GM23338 (cell line): ENCODE results near the gene G6PC2. TPM values are rescaled to one million over a fixed set of nuclear protein-coding genes. Genes with fewer than 3 reads are reported as not detected.
A peak's percentile ranks its signal among the peaks of the same experiment; 100 is the strongest.

Experiments used
- ATAC-seq: fragments of 200-7000 bp; cut with Tn5 transposase; 3 replicates; pipeline ENCODE4 v1.9.1; 2020
- DNase-seq: peaks from one replicate; pipeline ENCODE4 v3.0.0-alpha.2; 2015; ENCODE audit warnings: low spot score
- H2AFZ ChIP-seq: fragments of 200-600 bp; sonication (generic); 2 replicates; pipeline ENCODE4 v1.8.0; 2016; ENCODE audit warnings: antibody characterized with exemption, mild to moderate bottlenecking, moderate library complexity
- H3F3A ChIP-seq: fragments of 200-600 bp; sonication (generic); replicated peaks from 2 replicates; pipeline ENCODE4 v1.8.0; 2017; ENCODE audit warnings: antibody characterized with exemption, mixed run types, low read depth
- H3K27ac ChIP-seq: fragments of 200-600 bp; sonication (generic); 2 replicates; pipeline ENCODE4 v1.6.1; 2016; ENCODE audit warnings: low read depth
- H3K27me3 ChIP-seq: fragments of 200-600 bp; sonication (generic); 2 replicates; pipeline ENCODE4 v1.8.0; 2016; ENCODE audit warnings: mild to moderate bottlenecking, mixed run types, moderate library complexity; ENCODE audit not compliant: insufficient read depth
- H3K36me3 ChIP-seq: fragments of 200-600 bp; sonication (generic); 2 replicates; pipeline ENCODE4 v1.8.0; 2016; ENCODE audit warnings: mild to moderate bottlenecking; ENCODE audit not compliant: insufficient read depth
- H3K4me1 ChIP-seq: fragments of 200-600 bp; sonication (generic); 2 replicates; pipeline ENCODE4 v1.8.0; 2016; ENCODE audit warnings: mild to moderate bottlenecking, moderate library complexity; ENCODE audit not compliant: insufficient read depth
- H3K4me2 ChIP-seq: fragments of 200-600 bp; sonication (generic); 2 replicates; pipeline ENCODE4 v1.7.1; 2017; ENCODE audit warnings: mixed run types
- H3K4me3 ChIP-seq: fragments of 200-600 bp; sonication (generic); 2 replicates; pipeline ENCODE4 v1.6.1; 2016; ENCODE audit warnings: mixed run types
- H3K79me2 ChIP-seq: fragments of 200-600 bp; sonication (generic); replicated peaks from 2 replicates; pipeline ENCODE4 v1.8.0; 2017; ENCODE audit warnings: mild to moderate bottlenecking; ENCODE audit not compliant: insufficient read depth
- H3K9me2 ChIP-seq: fragments of 200-600 bp; sonication (generic); 2 replicates; pipeline ENCODE4 v1.8.0; 2017; ENCODE audit not compliant: insufficient read depth
- H4K20me1 ChIP-seq: fragments of 200-600 bp; sonication (generic); replicated peaks from 2 replicates; pipeline ENCODE4 v1.8.0; 2017; ENCODE audit warnings: mild to moderate bottlenecking; ENCODE audit not compliant: insufficient read depth
- H3K27ac Mint-ChIP-seq: 2 replicates; pipeline ENCODE4 v1.8.0; 2020; ENCODE audit warnings: inconsistent platforms, mild to moderate bottlenecking, moderate library complexity, mixed read lengths
- H3K27me3 Mint-ChIP-seq: 3 replicates; pipeline ENCODE4 v1.8.0; 2022; ENCODE audit warnings: low read depth, mild to moderate bottlenecking, moderate library complexity, mixed read lengths, inconsistent platforms; ENCODE audit not compliant: insufficient read depth, poor library complexity
- H3K36me3 Mint-ChIP-seq: 3 replicates; pipeline ENCODE4 v1.8.0; 2021; ENCODE audit warnings: low read depth, mild to moderate bottlenecking, inconsistent platforms, moderate library complexity, mixed read lengths
- H3K4me1 Mint-ChIP-seq: 3 replicates; pipeline ENCODE4 v1.8.0; 2020; ENCODE audit warnings: mild to moderate bottlenecking, inconsistent platforms, mixed read lengths
- H3K4me3 Mint-ChIP-seq: 3 replicates; pipeline ENCODE4 v1.8.0; 2021; ENCODE audit warnings: moderate library complexity, mild to moderate bottlenecking, inconsistent platforms, mixed read lengths
- H3K9me3 Mint-ChIP-seq: 3 replicates; pipeline ENCODE4 v1.8.0; 2020; ENCODE audit warnings: moderate library complexity, mild to moderate bottlenecking, inconsistent platforms, mixed read lengths
- CREB1 ChIP-seq: fragments of 250-450 bp; sonication (Bioruptor Pico); IDR thresholded peaks from 2 replicates; pipeline ENCODE4 v1.5.0; 2020; ENCODE audit warnings: low read depth, mild to moderate bottlenecking, moderate library complexity
- CTCF ChIP-seq, 2 experiments: fragments of 200-600 bp in 1 of 2; sonication (generic) in 1 of 2; conservative IDR thresholded peaks; 2 replicates each; pipeline versions ENCODE4 v1.5.1 to v1.6.1; 2016 to 2017; ENCODE audit warnings: antibody characterized with exemption in 2 of 2, low read depth in 2 of 2, mild to moderate bottlenecking in 2 of 2, moderate library complexity in 1 of 2
- ETS1 ChIP-seq: IDR thresholded peaks from 2 replicates; pipeline ENCODE4 v1.6.1; 2016; ENCODE audit warnings: antibody characterized with exemption
- EZH2 ChIP-seq: fragments of 200-600 bp; sonication (generic); IDR thresholded peaks from one replicate; pipeline ENCODE4 v1.8.0; 2017; ENCODE audit warnings: antibody characterized with exemption, mild to moderate bottlenecking, low read depth; ENCODE audit not compliant: unreplicated experiment
- EZH2phosphoT487 ChIP-seq: fragments of 200-600 bp; sonication (generic); IDR thresholded peaks from one replicate; pipeline ENCODE4 v1.8.1; 2018; ENCODE audit warnings: antibody characterized with exemption; ENCODE audit not compliant: unreplicated experiment
- JUNB ChIP-seq: IDR thresholded peaks from one replicate; pipeline ENCODE4 v1.6.1; 2016; ENCODE audit warnings: antibody characterized with exemption; ENCODE audit not compliant: unreplicated experiment
- NANOG ChIP-seq: IDR thresholded peaks from 2 replicates; pipeline ENCODE4 v1.6.1; 2016; ENCODE audit warnings: antibody characterized with exemption, borderline replicate concordance
- POLR2AphosphoS5 ChIP-seq: IDR thresholded peaks from 2 replicates; pipeline ENCODE4 v1.6.1; 2016; ENCODE audit warnings: antibody characterized with exemption, low read depth
- REST ChIP-seq: IDR thresholded peaks from one replicate; pipeline ENCODE4 v1.6.1; 2018; ENCODE audit warnings: antibody characterized with exemption; ENCODE audit not compliant: unreplicated experiment
- STAT1 ChIP-seq: IDR thresholded peaks from one replicate; pipeline ENCODE4 v1.6.1; 2016; ENCODE audit warnings: antibody characterized with exemption; ENCODE audit not compliant: unreplicated experiment
- ZNF114 ChIP-seq: fragments of 250-450 bp; sonication (Bioruptor Pico); IDR thresholded peaks from 2 replicates; pipeline ENCODE4 v1.5.0; 2020; ENCODE audit warnings: mild to moderate bottlenecking, moderate library complexity
- ZNF331 ChIP-seq: fragments of 250-450 bp; sonication (Bioruptor Pico); IDR thresholded peaks from 2 replicates; pipeline ENCODE4 v1.5.0; 2020; ENCODE audit warnings: low read depth, mild to moderate bottlenecking, moderate library complexity
- ZNF462 ChIP-seq: fragments of 250-450 bp; sonication (Bioruptor Pico); IDR thresholded peaks from 2 replicates; pipeline ENCODE4 v1.5.0; 2020; ENCODE audit warnings: mild to moderate bottlenecking, moderate library complexity
- polyA plus RNA-seq: library from polyadenylated mRNA; unstranded; fragments of >200 nt; fragmentation: Nextera tagmentation; extraction: Ambion mirVana; gene quantifications from 2 replicates; pipeline ENCODE4 v1.2.1, GENCODE V29; 2016
- total RNA-seq: library from RNA; depleted of rRNA; stranded (reverse); fragments of >200 nt; shearing (Covaris generic); gene quantifications from 2 replicates; pipeline ENCODE4 v1.2.3, GENCODE V29; 2014

G6PC2 gene
- total and polyA plus RNA-seq, 2 experiments from 2014 or later = not detected

- Mint-ChIP-seq H3K9me3 (0 out of 3 replicates have a peak, but pooled peaks cover 3% of the 10 kb centered on the region), H3K27me3 (no peaks in the 10 kb centered on the region), H3K4me1 (peaks cover 7% of the 10 kb centered on the region; the same call in 2 of the 3 replicates), H3K36me3 (no peaks in the 10 kb centered on the region), H3K27ac (peak overlapping the region; percentile 34), H3K4me3 (no peak overlapping the region)
- ATAC-seq (no peak), DNase-seq (no peak)
- no peaks in the 10 kb centered on the region for H3K27me3 ChIP-seq
- H4K20me1 ChIP-seq = no peaks in the 10 kb centered on the region
- H3F3A ChIP-seq = no peaks in the 10 kb centered on the region
- H3K79me2 ChIP-seq = no peaks in the 10 kb centered on the region
- H3K36me3 ChIP-seq = no peaks in the 10 kb centered on the region
- H3K27ac ChIP-seq = no peak overlapping the region
- H3K4me3 ChIP-seq = no peak overlapping the region
- no peak overlapping the region for H3K4me2 ChIP-seq
- H3K4me1 ChIP-seq = peaks cover 6% of the 10 kb centered on the region; the same call in 1 of the 2 replicates
- H3K9me2 ChIP-seq = no peaks in the 10 kb centered on the region
- peak overlapping the region; percentile 86; the same call in 1 of the 2 replicates for H2AFZ ChIP-seq
- TF ChIP-seq REST (no peak), ZNF331 (CRISPR knock-in tag) (no peak), CTCF (conservative IDR thresholded peaks at IDR 0.05; ENCODE audit: low read depth in 2 of 2) (no peak), NANOG (no peak), ZNF114 (CRISPR knock-in tag) (no peak), EZH2 (no peak), POLR2AphosphoS5 (no peak), ETS1 (no peak), JUNB (no peak), EZH2phosphoT487 (no peak), STAT1 (no peak), ZNF462 (no peak), CREB1 (CRISPR knock-in tag) (no peak)
Observed at GRCh38 chr2:168930242-168930641, 29.2 kb downstream of the G6PC2 start.
